Activated gamma-delta T cell treated with anti-CD3 and anti-CD28 coated beads, Interleukin-2, amount 50 U/mL, for 16 hours (primary cell): ENCODE results near the gene LIN52.

Experiments
- DNase-seq: peaks from one replicate; pipeline ENCODE4 v3.0.0-alpha.2; 2020; ENCODE audit warnings: low read depth

The LIN52 gene

GRCh38 chr14:74084277-74085046 lies at the start of gene LIN52, which contains the start of gene ALDH6A1:
Gene LIN52 (plus strand): TSS chr14:74084956. CDS start chr14:74084975, 19 bp downstream.
Gene ALDH6A1 (minus strand): TSS chr14:74084453. CDS start chr14:74084394, 59 bp downstream.
- peak; percentile 100 for DNase-seq

GRCh38 chr14:74035556-74035955 lies 49.2 kb upstream of the LIN52 start:
- DNase-seq = no peak

DNA sequence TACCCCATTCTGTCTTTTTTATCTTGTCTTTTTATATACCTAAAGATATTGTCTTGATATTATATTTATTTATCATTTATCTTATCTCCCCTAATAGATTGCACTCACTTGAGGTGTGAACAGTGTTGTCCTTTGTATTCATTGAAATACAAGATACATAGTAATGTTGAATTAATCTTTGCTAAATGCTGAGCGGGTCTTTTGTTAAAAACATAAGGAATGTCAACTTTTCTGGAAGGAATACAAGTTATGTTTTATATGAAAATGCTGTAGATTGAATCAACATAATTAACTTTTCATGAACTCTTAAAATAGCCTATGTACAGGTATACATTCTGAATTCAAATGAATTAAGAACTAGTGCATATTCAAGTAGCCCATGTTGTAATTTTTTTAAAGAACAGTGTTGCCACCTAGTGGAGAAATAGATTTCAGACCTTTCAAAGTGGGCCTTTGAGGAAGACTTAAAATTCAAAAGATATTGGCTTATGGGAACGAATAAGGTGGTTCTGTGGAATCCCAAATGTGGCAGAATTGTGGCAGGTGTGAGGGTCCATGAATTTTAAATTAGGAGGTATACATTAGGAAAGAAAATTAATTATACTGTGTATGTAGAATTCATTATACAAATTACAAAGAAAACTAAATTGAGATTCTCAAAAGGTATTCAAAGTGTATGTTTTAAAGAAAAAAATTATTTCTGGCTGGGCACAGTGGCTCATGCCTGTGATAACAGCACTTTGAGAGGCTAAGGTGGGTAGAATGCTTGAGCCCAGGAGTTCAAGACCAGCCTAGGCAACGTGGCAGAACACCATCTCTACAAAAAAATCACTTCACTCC lies 46.5 kb upstream of the LIN52 start:
- no peak for DNase-seq

- no peak for DNase-seq
These were observed 42.5 kb upstream of the LIN52 start for GRCh38 chr14:74042296-74042695.

- DNase-seq = no peak
These were observed 39.2 kb upstream of the LIN52 start for GRCh38 chr14:74045522-74045921.

GRCh38 chr14:74048281-74048680 lies 36.5 kb upstream of the LIN52 start:
- DNase-seq = no peak

DNA sequence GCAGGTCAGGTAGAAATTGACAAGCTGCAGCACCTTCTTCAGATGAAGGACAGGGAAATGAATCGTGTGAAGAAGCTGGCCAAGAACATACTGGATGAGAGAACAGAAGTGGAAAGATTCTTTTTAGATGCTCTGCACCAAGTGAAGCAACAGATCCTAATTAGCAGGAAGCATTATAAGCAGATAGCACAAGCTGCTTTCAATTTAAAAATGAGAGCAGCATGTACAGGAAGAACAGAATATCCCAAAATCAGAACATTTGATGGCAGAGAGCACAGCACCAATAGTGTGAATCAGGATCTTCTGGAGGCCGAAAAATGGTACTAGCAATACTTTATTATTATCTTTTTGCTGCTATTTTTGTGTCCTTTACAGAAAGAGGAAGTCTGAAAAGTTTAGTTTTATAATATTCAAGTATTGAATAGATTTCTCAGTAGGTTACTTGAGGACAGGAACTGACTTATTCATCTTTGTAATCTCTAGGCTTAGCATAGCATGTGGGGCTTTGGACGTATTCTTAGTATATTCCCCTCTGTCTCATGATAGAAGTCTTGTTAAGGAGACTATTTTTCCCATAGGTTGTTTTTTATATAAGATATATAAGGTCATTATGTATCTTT lies 34.8 kb upstream of the LIN52 start:
- DNase-seq = no peak

DNA sequence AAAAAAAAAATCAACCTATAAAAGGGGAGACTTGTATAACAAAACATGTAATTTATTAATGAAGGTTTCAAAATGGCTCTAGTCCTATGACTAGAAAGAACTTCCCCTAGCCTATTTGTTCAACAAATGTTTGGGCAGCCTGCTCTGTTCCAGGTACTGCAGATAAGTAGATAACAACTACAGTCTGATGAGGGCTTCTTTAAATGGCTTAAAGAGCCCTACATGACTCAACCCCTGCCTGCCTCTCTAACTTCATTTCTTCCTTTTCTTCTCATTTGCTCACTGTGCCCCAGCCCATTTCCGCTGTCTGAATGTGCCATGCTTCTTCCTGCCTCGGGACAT lies 22.0 kb upstream of the LIN52 start:
- no peak for DNase-seq

DNA sequence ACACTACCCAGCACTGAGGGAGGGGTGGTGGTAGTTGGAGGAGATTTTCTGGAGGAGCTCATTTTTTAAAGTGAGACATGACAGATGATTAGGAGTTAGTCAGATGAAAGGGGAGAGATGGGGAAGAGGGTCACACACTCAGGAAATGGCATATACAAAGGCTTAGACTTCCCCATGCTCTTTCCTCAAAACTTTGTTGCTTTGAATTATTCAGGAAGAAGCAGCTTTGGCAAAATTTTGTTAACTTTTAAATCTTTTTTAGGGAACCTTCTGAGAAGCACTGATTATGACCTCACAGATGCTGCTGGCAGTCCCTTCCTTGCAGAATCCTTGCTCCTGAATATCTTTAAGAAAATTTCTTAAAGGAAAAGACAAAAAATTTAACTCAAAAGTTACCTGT lies 20.3 kb upstream of the LIN52 start:
- no peak for DNase-seq

- no peak for DNase-seq
These were observed 19.9 kb upstream of the LIN52 start for GRCh38 chr14:74064883-74065282.

GRCh38 chr14:74065746-74066575 lies 18.8 kb upstream of the LIN52 start:
- no peak for DNase-seq

GRCh38 chr14:74077401-74077800 lies 7.4 kb upstream of the LIN52 start:
- DNase-seq = no peak

DNA sequence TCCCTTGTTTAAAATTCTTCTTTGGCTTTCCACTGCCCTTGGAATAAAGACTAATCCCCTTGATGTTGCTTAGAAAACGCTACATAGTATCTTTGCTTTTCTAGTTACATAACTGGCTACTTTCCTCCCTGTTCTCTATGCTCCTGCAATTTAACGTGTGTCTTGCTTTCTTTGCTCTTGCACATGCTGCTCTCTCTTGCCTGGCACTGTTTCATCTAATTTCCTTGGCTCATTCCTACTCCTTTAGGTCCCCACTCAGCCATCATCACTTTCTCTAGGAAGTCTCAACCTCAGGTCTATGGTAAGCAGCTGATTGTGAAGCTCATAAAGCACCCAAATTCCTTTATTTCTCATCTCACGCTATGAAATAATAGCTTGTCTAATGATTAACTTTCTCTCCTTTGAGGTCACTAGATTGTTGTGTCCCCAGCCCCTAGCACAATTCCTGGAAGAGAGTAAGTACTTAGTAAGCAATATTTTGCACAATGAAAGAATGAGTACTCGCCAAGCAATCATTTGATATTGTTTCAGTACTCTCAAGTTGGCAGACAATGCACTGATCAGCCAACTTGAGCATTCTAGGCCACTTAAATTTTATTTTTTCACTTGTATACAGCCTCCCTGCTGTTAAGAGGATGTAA lies 3.8 kb upstream of the LIN52 start:
- no peak for DNase-seq

DNA sequence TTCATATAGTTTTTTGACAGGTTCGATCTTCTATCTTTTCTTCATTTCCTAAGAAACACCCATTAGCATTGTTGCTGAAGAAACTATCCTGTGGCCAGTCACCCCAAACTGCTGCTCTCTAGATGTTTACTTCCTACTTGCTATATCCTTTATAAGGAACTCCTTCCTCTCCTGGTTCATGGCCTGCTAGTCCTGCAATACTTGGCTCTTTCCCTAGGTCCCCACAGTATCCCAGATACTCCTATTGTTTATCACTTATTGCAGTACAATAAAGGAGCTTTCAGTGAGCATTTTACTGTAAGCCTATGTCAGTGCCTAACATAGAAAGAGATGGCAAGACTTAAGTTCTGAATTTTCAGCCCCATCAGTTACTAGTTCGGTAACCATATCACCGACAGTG lies 3.3 kb upstream of the LIN52 start:
- no peak for DNase-seq

GRCh38 chr14:74083161-74083560 lies 1.6 kb upstream of the LIN52 start:
- no peak for DNase-seq

DNA sequence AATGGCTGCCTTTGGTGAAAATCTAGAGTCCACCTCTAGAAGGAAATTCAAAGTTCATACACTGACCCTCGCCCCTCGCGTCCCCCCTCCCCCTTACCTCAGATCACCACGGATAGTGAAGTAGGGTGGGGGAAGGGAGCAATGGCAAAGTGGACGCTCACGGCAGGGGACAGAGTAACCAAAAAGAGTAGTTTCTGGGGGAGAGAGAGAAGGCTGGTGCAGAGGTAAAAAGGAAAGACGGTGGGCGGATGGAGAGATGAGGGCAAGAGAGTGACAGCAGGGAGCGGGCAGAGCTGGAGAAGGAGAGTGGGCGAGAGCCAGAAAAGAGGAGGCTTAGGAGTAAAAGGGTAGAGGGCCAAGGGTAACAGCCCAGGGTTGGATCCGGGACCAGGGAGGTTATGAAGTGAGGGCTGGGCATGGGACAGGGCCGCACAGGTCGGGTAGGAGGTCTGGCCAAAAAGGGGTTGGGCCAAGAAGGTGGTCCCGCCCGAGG lies 926 bp upstream of the LIN52 start:
- DNase-seq = no peak

GRCh38 chr14:74085047-74085637 lies 386 bp downstream of the LIN52 start:
- no peak for DNase-seq

DNA sequence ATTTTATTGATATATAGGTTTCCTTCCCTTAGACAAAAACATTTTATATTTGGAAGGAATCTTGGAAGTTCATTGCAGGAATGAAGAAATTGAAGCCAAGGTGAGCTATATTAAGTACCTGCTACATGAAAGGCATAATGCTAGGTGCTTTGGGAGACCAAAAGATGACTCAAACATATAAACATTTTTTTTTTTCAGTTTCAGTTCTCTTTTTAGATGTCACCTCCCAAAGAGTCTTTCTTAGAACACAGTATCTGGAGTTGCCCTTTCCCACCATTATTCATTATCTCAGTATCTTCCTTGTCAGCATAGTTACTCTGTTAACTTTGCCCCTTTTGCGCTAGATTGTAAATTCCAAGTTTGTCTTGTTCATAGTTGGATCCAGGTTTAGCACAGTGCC lies 1.1 kb downstream of the LIN52 start:
- DNase-seq = no peak

GRCh38 chr14:74089251-74090020 lies 4.7 kb downstream of the LIN52 start:
- DNase-seq = no peak

DNA sequence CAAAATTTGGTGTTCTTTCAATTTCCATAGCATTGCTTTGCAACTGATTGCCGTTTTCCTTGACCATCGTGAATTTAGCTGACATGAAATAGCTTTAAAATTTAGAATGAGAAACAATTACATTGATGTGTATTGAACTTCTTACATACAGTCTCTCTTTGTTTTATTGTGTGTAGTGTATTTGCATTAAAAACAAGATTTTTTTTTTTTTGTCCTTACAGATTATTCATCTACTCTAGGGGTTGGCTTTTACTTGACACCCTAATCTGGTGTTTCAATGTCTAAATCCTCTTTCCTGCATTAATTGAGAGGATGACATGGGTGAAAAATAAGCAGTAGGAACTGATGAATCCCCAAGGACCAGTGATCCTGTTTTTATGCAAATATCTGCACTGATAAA lies 20.6 kb downstream of the LIN52 start:
- no peak for DNase-seq
